Measurements from ENCODE around the gene CLASRP. TPM values are rescaled to one million over a fixed set of nuclear protein-coding genes. Genes with fewer than 3 reads are reported as not detected.

CLASRP gene
- polyA plus RNA-seq, 1 donor (not counting 4 experiments of a cell fraction or from before 2014, with no cell fraction given): 21.4 TPM

DNA sequence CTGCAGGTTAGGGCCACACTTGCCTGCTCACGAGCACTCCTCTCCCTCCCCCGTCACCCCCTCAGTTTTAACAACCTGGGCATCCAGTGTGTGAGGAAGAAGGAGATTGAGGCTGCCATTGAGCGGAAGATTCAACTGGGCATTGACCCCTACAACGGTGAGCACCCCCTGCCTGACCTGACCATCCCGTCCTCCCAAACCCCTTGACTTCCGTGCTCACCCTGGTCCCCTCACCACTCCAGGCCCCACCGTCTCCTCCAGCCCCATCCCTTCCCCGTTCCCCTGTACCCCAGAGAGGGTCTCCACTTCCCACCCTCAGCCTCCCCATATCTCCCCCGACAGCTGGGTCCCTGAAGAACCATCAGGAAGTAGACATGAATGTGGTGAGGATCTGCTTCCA, 13.6 kb upstream of the CLASRP start:
- FAIRE-seq (no peak), DNase-seq (ENCODE audit: low read depth, low spot score) (no peak)
- Histone ChIP-seq H3K79me2 (ENCODE audit: control insufficient read depth, insufficient read depth, low read length) (no peaks in the 10 kb centered on the region), H3K36me3 (ENCODE audit: control insufficient read depth in 2 of 2, extremely low read depth in 1 of 2, insufficient read depth in 2 of 2, low read length in 2 of 2) (peaks cover 3 to 12% of the 10 kb centered on the region in 2 experiments), H3K9me3 (ENCODE audit: control insufficient read depth, low read depth, low read length) (no peaks in the 10 kb centered on the region), H3K4me1 (ENCODE audit: control insufficient read depth, extremely low read depth, insufficient read depth, low read length) (no peaks in the 10 kb centered on the region), H3K27me3 (ENCODE audit: control insufficient read depth, extremely low read depth, insufficient read depth, low read length) (no peaks in the 10 kb centered on the region), H4K20me1 (ENCODE audit: control insufficient read depth, extremely low read depth, insufficient read depth, low read length) (no peaks in the 10 kb centered on the region), H3K9me1 (ENCODE audit: control insufficient read depth, extremely low read depth, insufficient read depth, low read length) (no peaks in the 10 kb centered on the region), H3K27ac (ENCODE audit: control insufficient read depth, insufficient read depth, low read length) (no peak overlapping the region), H3K9ac (ENCODE audit: control insufficient read depth, extremely low read depth, insufficient read depth, low read length) (no peak overlapping the region), H3K4me3 (ENCODE audit: control insufficient read depth in 2 of 3, extremely low read depth in 1 of 3, insufficient read depth in 2 of 3, low read depth in 1 of 3, low read length in 3 of 3) (no peak overlapping the region), H2AFZ (ENCODE audit: control insufficient read depth, low read length) (no peak overlapping the region), H3K4me2 (ENCODE audit: control insufficient read depth, extremely low read depth, insufficient read depth, low read depth, low read length) (no peak overlapping the region)
- TF ChIP-seq, protein P1, sequence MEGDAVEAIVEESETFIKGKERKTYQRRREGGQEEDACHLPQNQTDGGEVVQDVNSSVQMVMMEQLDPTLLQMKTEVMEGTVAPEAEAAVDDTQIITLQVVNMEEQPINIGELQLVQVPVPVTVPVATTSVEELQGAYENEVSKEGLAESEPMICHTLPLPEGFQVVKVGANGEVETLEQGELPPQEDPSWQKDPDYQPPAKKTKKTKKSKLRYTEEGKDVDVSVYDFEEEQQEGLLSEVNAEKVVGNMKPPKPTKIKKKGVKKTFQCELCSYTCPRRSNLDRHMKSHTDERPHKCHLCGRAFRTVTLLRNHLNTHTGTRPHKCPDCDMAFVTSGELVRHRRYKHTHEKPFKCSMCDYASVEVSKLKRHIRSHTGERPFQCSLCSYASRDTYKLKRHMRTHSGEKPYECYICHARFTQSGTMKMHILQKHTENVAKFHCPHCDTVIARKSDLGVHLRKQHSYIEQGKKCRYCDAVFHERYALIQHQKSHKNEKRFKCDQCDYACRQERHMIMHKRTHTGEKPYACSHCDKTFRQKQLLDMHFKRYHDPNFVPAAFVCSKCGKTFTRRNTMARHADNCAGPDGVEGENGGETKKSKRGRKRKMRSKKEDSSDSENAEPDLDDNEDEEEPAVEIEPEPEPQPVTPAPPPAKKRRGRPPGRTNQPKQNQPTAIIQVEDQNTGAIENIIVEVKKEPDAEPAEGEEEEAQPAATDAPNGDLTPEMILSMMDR (optimal IDR thresholded peaks at IDR 0.05 in 1 of 3, IDR thresholded peaks at IDR 0.05 in 1 of 3, conservative IDR thresholded peaks at IDR 0.05 in 1 of 3; ENCODE audit: extremely low read depth in 1 of 3, insufficient read depth in 2 of 3, low read length in 3 of 3): no peak
- no peak for TF ChIP-seq EZH2 (IDR thresholded peaks at IDR 0.05; ENCODE audit: low read length)
- dilution Hi-C loops (cut with MboI; ENCODE audit: extremely low pct_ligation_motif_present, low sequenced_read_pairs): no loop called here

DNA sequence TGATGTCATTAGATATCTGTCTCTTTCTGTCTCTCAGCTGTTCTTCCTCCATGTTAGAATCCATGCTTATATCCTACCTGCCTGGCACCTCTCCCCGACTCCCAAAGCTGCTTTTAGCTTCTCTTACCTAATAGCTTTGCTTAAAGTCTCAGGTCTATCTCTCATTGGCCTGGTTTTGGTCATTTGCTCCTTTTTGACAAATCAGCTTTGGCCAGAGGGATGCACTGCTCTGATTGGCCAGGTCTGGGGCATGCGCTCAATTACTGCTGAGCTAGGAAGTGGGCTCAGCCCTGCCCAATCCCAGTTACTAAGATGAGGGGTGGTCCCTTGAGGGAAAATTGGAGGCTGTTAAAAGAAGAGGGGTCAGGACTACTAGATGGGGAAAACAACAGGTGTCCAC, 11.5 kb upstream of the CLASRP start:
- dilution Hi-C loops (cut with MboI; ENCODE audit: extremely low pct_ligation_motif_present, low sequenced_read_pairs): no loop called here
- Histone ChIP-seq H3K9me1 (ENCODE audit: control insufficient read depth, extremely low read depth, insufficient read depth, low read length) (no peaks in the 10 kb centered on the region), H3K4me3 (ENCODE audit: control insufficient read depth in 2 of 3, extremely low read depth in 1 of 3, insufficient read depth in 2 of 3, low read depth in 1 of 3, low read length in 3 of 3) (no peak overlapping the region), H3K27me3 (ENCODE audit: control insufficient read depth, extremely low read depth, insufficient read depth, low read length) (no peaks in the 10 kb centered on the region), H4K20me1 (ENCODE audit: control insufficient read depth, extremely low read depth, insufficient read depth, low read length) (no peaks in the 10 kb centered on the region), H2AFZ (ENCODE audit: control insufficient read depth, low read length) (no peak overlapping the region), H3K27ac (ENCODE audit: control insufficient read depth, insufficient read depth, low read length) (no peak overlapping the region), H3K79me2 (ENCODE audit: control insufficient read depth, insufficient read depth, low read length) (no peaks in the 10 kb centered on the region), H3K36me3 (ENCODE audit: control insufficient read depth in 2 of 2, extremely low read depth in 1 of 2, insufficient read depth in 2 of 2, low read length in 2 of 2) (peaks cover 4 to 12% of the 10 kb centered on the region in 2 experiments), H3K9me3 (ENCODE audit: control insufficient read depth, low read depth, low read length) (no peaks in the 10 kb centered on the region), H3K4me2 (ENCODE audit: control insufficient read depth, extremely low read depth, insufficient read depth, low read depth, low read length) (no peak overlapping the region), H3K9ac (ENCODE audit: control insufficient read depth, extremely low read depth, insufficient read depth, low read length) (no peak overlapping the region), H3K4me1 (ENCODE audit: control insufficient read depth, extremely low read depth, insufficient read depth, low read length) (no peaks in the 10 kb centered on the region)
- TF ChIP-seq, protein P1 (optimal IDR thresholded peaks at IDR 0.05 in 1 of 3, IDR thresholded peaks at IDR 0.05 in 1 of 3, conservative IDR thresholded peaks at IDR 0.05 in 1 of 3; ENCODE audit: extremely low read depth in 1 of 3, insufficient read depth in 2 of 3, low read length in 3 of 3): no peak
- no peak for TF ChIP-seq EZH2 (IDR thresholded peaks at IDR 0.05; ENCODE audit: low read length)
- DNase-seq (ENCODE audit: low read depth, low spot score): no peak
- FAIRE-seq: no peak
